ENCODE data around the gene ANAPC10.

Gene ANAPC10

DNA sequence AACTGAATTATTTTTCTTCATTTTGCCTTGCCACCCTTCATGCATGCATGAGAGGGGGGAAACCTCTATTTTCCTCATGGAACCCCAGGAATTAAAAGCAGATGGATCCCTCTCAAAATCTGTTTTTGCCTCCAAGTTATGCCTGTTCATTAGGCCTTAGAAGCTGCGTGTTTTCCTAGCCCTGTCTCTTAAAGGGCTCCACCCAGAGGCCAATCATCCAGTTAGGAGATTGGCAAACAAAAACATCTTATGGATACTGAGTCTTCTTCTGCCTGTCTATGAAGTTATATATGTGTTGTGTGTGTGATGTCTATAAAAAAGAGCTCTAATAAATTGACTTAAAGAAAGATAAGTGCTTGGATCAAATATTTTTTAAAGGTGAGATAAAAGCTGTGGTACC, 142.9 kb downstream of the ANAPC10 start:
- TF ChIP-seq RAD21 (IDR thresholded peaks at IDR 0.05; ENCODE audit: low read depth) = no peak
- no peak for TF ChIP-seq TEAD4 (IDR thresholded peaks at IDR 0.05)
- TF ChIP-seq EGR1 (IDR thresholded peaks at IDR 0.05) = no peak
- TF ChIP-seq, protein P1, sequence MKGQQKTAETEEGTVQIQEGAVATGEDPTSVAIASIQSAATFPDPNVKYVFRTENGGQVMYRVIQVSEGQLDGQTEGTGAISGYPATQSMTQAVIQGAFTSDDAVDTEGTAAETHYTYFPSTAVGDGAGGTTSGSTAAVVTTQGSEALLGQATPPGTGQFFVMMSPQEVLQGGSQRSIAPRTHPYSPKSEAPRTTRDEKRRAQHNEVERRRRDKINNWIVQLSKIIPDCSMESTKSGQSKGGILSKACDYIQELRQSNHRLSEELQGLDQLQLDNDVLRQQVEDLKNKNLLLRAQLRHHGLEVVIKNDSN (IDR thresholded peaks at IDR 0.05) = no peak
- no peak for TF ChIP-seq NFIC (IDR thresholded peaks at IDR 0.05)
- no peak for TF ChIP-seq ZBTB7A (IDR thresholded peaks at IDR 0.05; ENCODE audit: low read depth)
- TF ChIP-seq TAF1 (IDR thresholded peaks at IDR 0.05; ENCODE audit: low read depth) = no peak
- TF ChIP-seq EP300 (IDR thresholded peaks at IDR 0.05; ENCODE audit: borderline replicate concordance) = no peak
- TF ChIP-seq TCF12 (IDR thresholded peaks at IDR 0.05; ENCODE audit: low read depth) = no peak
- no peak for TF ChIP-seq CREB1 (IDR thresholded peaks at IDR 0.05; ENCODE audit: low read depth)
- TF ChIP-seq, protein P2, sequence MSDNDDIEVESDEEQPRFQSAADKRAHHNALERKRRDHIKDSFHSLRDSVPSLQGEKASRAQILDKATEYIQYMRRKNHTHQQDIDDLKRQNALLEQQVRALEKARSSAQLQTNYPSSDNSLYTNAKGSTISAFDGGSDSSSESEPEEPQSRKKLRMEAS (IDR thresholded peaks at IDR 0.05) = no peak
- TF ChIP-seq, protein P3, sequence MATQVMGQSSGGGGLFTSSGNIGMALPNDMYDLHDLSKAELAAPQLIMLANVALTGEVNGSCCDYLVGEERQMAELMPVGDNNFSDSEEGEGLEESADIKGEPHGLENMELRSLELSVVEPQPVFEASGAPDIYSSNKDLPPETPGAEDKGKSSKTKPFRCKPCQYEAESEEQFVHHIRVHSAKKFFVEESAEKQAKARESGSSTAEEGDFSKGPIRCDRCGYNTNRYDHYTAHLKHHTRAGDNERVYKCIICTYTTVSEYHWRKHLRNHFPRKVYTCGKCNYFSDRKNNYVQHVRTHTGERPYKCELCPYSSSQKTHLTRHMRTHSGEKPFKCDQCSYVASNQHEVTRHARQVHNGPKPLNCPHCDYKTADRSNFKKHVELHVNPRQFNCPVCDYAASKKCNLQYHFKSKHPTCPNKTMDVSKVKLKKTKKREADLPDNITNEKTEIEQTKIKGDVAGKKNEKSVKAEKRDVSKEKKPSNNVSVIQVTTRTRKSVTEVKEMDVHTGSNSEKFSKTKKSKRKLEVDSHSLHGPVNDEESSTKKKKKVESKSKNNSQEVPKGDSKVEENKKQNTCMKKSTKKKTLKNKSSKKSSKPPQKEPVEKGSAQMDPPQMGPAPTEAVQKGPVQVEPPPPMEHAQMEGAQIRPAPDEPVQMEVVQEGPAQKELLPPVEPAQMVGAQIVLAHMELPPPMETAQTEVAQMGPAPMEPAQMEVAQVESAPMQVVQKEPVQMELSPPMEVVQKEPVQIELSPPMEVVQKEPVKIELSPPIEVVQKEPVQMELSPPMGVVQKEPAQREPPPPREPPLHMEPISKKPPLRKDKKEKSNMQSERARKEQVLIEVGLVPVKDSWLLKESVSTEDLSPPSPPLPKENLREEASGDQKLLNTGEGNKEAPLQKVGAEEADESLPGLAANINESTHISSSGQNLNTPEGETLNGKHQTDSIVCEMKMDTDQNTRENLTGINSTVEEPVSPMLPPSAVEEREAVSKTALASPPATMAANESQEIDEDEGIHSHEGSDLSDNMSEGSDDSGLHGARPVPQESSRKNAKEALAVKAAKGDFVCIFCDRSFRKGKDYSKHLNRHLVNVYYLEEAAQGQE (IDR thresholded peaks at IDR 0.05; ENCODE audit: low read depth) = no peak
- no peak for TF ChIP-seq YY1 (IDR thresholded peaks at IDR 0.05; ENCODE audit: low read depth)
- TF ChIP-seq CEBPB (IDR thresholded peaks at IDR 0.05) = no peak
- no peak for TF ChIP-seq FOXM1 (IDR thresholded peaks at IDR 0.05; ENCODE audit: borderline replicate concordance, low read depth)

DNA sequence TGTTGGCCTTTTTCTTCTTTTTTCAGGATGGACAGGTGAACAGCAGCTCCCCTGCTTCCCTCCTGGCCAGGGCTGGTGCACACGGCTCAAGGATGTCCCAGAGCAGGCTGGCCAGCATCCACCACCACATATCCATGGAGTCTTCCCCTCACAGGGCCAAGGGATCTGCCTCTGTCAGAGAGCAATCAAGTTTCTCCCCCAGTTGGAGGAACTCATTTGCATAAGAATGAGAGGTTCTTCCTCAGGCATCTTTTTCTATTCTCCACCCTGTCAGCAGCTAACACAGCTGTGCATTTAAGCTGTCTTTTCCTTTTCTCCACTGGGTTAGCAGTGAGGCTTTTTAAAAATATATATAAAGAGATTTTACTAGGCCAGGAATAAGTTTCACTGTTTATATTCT, 143.8 kb downstream of the ANAPC10 start:
- TF ChIP-seq CREB1 (IDR thresholded peaks at IDR 0.05; ENCODE audit: low read depth) = no peak
- no peak for TF ChIP-seq RAD21 (IDR thresholded peaks at IDR 0.05; ENCODE audit: low read depth)
- TF ChIP-seq, protein P2 (IDR thresholded peaks at IDR 0.05) = no peak
- TF ChIP-seq EGR1 (IDR thresholded peaks at IDR 0.05) = no peak
- TF ChIP-seq TCF12 (IDR thresholded peaks at IDR 0.05; ENCODE audit: low read depth) = no peak
- no peak for TF ChIP-seq TEAD4 (IDR thresholded peaks at IDR 0.05)
- no peak for TF ChIP-seq YY1 (IDR thresholded peaks at IDR 0.05; ENCODE audit: low read depth)
- TF ChIP-seq, protein P3 (IDR thresholded peaks at IDR 0.05; ENCODE audit: low read depth) = no peak
- TF ChIP-seq CEBPB (IDR thresholded peaks at IDR 0.05) = no peak
- TF ChIP-seq, protein P1 (IDR thresholded peaks at IDR 0.05) = no peak
- TF ChIP-seq ZBTB7A (IDR thresholded peaks at IDR 0.05; ENCODE audit: low read depth) = no peak
- TF ChIP-seq EP300 (IDR thresholded peaks at IDR 0.05; ENCODE audit: borderline replicate concordance) = no peak
- no peak for TF ChIP-seq TAF1 (IDR thresholded peaks at IDR 0.05; ENCODE audit: low read depth)
- no peak for TF ChIP-seq FOXM1 (IDR thresholded peaks at IDR 0.05; ENCODE audit: borderline replicate concordance, low read depth)

DNA sequence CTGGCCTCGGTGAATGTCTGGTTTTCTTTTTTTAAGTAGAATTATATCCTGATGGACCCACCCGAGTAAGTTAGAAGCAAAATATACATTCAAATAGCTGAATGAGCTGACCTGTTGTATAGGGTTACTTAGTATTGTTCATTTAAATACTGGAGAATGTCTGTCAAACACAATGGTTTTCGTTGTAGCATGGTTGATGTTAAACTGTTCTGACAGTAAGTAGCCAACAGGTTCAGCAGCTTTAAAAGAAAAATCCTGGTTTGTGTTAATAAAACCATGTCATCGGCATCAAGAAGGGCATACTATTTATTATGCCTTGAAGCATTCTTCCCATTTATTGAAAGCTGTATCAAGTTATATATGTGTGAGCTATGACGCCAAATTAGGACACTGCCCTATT, 149.6 kb downstream of the ANAPC10 start:
- no peak for TF ChIP-seq CREB1 (IDR thresholded peaks at IDR 0.05; ENCODE audit: low read depth)
- TF ChIP-seq, protein P1 (IDR thresholded peaks at IDR 0.05) = no peak
- no peak for TF ChIP-seq ZBTB7A (IDR thresholded peaks at IDR 0.05; ENCODE audit: low read depth)
- TF ChIP-seq TAF1 (IDR thresholded peaks at IDR 0.05; ENCODE audit: low read depth) = no peak
- no peak for TF ChIP-seq TCF12 (IDR thresholded peaks at IDR 0.05; ENCODE audit: low read depth)

DNA sequence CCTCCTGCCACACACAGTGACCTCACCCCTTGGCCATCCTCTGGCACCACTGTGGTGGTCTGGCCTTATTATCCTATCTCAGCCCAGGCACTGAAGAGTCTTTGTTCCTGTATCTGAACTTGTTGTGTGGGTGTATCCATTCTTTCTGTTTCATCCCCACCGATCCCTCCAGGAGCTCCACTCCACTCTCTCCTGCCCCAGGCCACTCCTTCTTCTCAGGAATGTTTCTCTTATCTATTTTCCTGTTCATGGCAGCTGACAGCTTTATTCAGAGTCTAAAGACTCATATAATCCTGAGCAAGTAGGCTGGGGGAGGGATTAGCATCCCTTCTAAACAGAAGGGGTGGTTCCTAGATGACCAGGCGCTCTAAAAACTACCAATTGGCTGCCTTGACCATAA, 150.0 kb downstream of the ANAPC10 start:
- TF ChIP-seq EGR1 (IDR thresholded peaks at IDR 0.05) (no peak), TEAD4 (IDR thresholded peaks at IDR 0.05) (no peak), ZBTB7A (IDR thresholded peaks at IDR 0.05; ENCODE audit: low read depth) (no peak), EP300 (IDR thresholded peaks at IDR 0.05; ENCODE audit: borderline replicate concordance) (no peak), TAF1 (IDR thresholded peaks at IDR 0.05; ENCODE audit: low read depth) (no peak), FOXM1 (IDR thresholded peaks at IDR 0.05; ENCODE audit: borderline replicate concordance, low read depth) (no peak), CEBPB (IDR thresholded peaks at IDR 0.05) (no peak)
- TF ChIP-seq, protein P1 (IDR thresholded peaks at IDR 0.05) = no peak
